Endodermal cell (in vitro differentiated cells): Measurements from ENCODE around the gene PRSS33. TPM values are rescaled to one million over a fixed set of nuclear protein-coding genes. Genes with fewer than 3 reads are reported as not detected.
A peak's percentile ranks its signal among the peaks of the same experiment; 100 is the strongest.

Experiments used
- DNase-seq: peaks from one replicate; pipeline ENCODE4 v3.0.0-alpha.2; 2017
- H3K27ac ChIP-seq: 2 replicates; pipeline ENCODE4 v1.5.1; 2013; ENCODE audit warnings: mild to moderate bottlenecking, low read depth, low read length, moderate library complexity
- H3K27me3 ChIP-seq: 2 replicates; pipeline ENCODE4 v1.6.1; 2013; ENCODE audit warnings: mild to moderate bottlenecking, low read length, moderate library complexity; ENCODE audit not compliant: insufficient read depth, control insufficient read depth, poor library complexity, severe bottlenecking
- H3K36me3 ChIP-seq: 2 replicates; pipeline ENCODE4 v1.7.0; 2013; ENCODE audit warnings: mild to moderate bottlenecking, low read length, moderate library complexity; ENCODE audit not compliant: control insufficient read depth, insufficient read depth
- H3K4me1 ChIP-seq: one replicate; pipeline ENCODE4 v1.7.0; 2013; ENCODE audit warnings: low read length; ENCODE audit not compliant: control insufficient read depth, insufficient read depth
- H3K4me3 ChIP-seq: 2 replicates; pipeline ENCODE4 v1.5.1; 2013; ENCODE audit warnings: mild to moderate bottlenecking, low read length, moderate library complexity
- H3K9ac ChIP-seq: 2 replicates; pipeline ENCODE4 v1.6.1; 2013; ENCODE audit warnings: mild to moderate bottlenecking, low read length, moderate library complexity; ENCODE audit not compliant: poor library complexity, severe bottlenecking; ENCODE audit errors: extremely low read depth
- H3K9me3 ChIP-seq: 2 replicates; pipeline ENCODE4 v1.6.1; 2013; ENCODE audit warnings: mild to moderate bottlenecking, low read length, moderate library complexity; ENCODE audit not compliant: control insufficient read depth
- H3K27ac Mint-ChIP-seq: 2 replicates; pipeline ENCODE4 v1.8.0; 2020; ENCODE audit warnings: mixed read lengths
- H3K27me3 Mint-ChIP-seq: 2 replicates; pipeline ENCODE4 v1.8.0; 2021; ENCODE audit warnings: mild to moderate bottlenecking, mixed read lengths; ENCODE audit not compliant: insufficient read depth
- H3K36me3 Mint-ChIP-seq: 2 replicates; pipeline ENCODE4 v1.8.0; 2020; ENCODE audit warnings: low read depth, mixed read lengths
- H3K4me1 Mint-ChIP-seq: 2 replicates; pipeline ENCODE4 v1.8.0; 2020; ENCODE audit warnings: mixed read lengths
- H3K4me3 Mint-ChIP-seq: 2 replicates; pipeline ENCODE4 v1.8.0; 2020; ENCODE audit warnings: mild to moderate bottlenecking, moderate library complexity, mixed read lengths
- H3K9me3 Mint-ChIP-seq: 2 replicates; pipeline ENCODE4 v1.8.0; 2020; ENCODE audit warnings: mild to moderate bottlenecking, mixed read lengths
- CTCF ChIP-seq: fragments of 200-600 bp; sonication (generic); conservative IDR thresholded peaks from 2 replicates; pipeline ENCODE4 v1.5.0; 2021; ENCODE audit warnings: antibody characterized with exemption, mild to moderate bottlenecking
- WGBS, 2 experiments: methylation state at CpG; one replicate each; pipeline versions ENCODE4 v1.1.5 to v1.1.7; 2013; ENCODE audit warnings: missing lambda C conversion rate in 2 of 2, mixed read lengths in 1 of 2; ENCODE audit not compliant: insufficient coverage in 1 of 2, insufficient read length in 1 of 2; 5-methylcytosine and 5-hydroxymethylcytosine counted together
- total RNA-seq, 2 donors: library from RNA; stranded (reverse); fragmentation: NEBNext Ultra II Directional in 1 of 2; extraction: Animal tissue kit (Norgen Biotek cat#: 25700) in 1 of 2; gene quantifications; 2 replicates in 1 of 2; 3 replicates in 1 of 2; pipeline ENCODE4 v1.2.1, GENCODE V29; 2021

The PRSS33 gene
- total RNA-seq, 2 donors from 2014 or later = 0.35 TPM; not detected in 1

- Mint-ChIP-seq H3K27ac (no peak overlapping the region), H3K36me3 (no peaks in the 10 kb centered on the region), H3K27me3 (no peaks in the 10 kb centered on the region), H3K4me1 (no peaks in the 10 kb centered on the region), H3K9me3 (no peaks in the 10 kb centered on the region), H3K4me3 (no peak overlapping the region)
- 88 to 93% methylated on average over 8 to 18 of the region's 18 CpGs for WGBS, 2 experiments
- H3K9me3 ChIP-seq = no peaks in the 10 kb centered on the region
- peak; percentile 29 for DNase-seq
- no peaks in the 10 kb centered on the region for H3K27me3 ChIP-seq
- no peaks in the 10 kb centered on the region for H3K4me1 ChIP-seq
- no peak overlapping the region for H3K27ac ChIP-seq
- H3K36me3 ChIP-seq = no peaks in the 10 kb centered on the region
- H3K4me3 ChIP-seq = no peak overlapping the region
- H3K9ac ChIP-seq = no peak overlapping the region
- TF ChIP-seq CTCF = no peak
Measured at GRCh38 chr16:2819179-2819938, 32.0 kb upstream of the PRSS33 start.

DNA sequence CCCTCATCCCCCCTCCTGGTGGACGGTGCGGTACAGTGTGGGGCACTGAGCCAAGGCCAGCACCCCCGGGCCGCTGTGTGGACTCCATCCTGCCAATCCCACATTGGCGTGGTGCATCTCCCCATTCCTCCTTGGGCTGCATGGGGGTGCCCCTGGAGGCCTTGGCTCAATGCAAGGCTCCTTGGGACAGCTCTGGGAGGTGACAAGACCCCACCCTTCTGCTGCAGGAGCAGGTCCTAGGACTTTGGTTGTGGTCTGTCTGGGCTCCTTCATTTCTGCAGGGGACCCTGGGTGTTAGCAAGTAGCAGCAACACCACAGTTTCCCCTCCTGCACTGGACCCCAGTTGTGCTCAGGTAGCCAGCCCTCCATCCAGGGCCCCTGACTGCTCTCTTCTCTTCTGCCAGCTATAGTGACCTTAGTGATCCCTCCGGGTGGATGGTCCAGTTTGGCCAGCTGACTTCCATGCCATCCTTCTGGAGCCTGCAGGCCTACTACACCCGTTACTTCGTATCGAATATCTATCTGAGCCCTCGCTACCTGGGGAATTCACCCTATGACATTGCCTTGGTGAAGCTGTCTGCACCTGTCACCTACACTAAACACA lies 31.0 kb upstream of the PRSS33 start:
- no peaks in the 10 kb centered on the region for H3K27me3 Mint-ChIP-seq
- H3K27ac Mint-ChIP-seq = no peak overlapping the region
- Histone ChIP-seq H3K4me3 (no peak overlapping the region), H3K4me1 (no peaks in the 10 kb centered on the region), H3K36me3 (no peaks in the 10 kb centered on the region), H3K9me3 (no peaks in the 10 kb centered on the region), H3K27ac (no peak overlapping the region), H3K27me3 (no peaks in the 10 kb centered on the region), H3K9ac (no peak overlapping the region)
- no peaks in the 10 kb centered on the region for H3K36me3 Mint-ChIP-seq
- DNase-seq = peak; percentile 32
- TF ChIP-seq CTCF = no peak
- H3K9me3 Mint-ChIP-seq = no peaks in the 10 kb centered on the region
- H3K4me1 Mint-ChIP-seq = no peaks in the 10 kb centered on the region
- H3K4me3 Mint-ChIP-seq = no peak overlapping the region
- 91 to 97% methylated on average over 10 of the region's 10 CpGs for WGBS, 2 experiments

DNA sequence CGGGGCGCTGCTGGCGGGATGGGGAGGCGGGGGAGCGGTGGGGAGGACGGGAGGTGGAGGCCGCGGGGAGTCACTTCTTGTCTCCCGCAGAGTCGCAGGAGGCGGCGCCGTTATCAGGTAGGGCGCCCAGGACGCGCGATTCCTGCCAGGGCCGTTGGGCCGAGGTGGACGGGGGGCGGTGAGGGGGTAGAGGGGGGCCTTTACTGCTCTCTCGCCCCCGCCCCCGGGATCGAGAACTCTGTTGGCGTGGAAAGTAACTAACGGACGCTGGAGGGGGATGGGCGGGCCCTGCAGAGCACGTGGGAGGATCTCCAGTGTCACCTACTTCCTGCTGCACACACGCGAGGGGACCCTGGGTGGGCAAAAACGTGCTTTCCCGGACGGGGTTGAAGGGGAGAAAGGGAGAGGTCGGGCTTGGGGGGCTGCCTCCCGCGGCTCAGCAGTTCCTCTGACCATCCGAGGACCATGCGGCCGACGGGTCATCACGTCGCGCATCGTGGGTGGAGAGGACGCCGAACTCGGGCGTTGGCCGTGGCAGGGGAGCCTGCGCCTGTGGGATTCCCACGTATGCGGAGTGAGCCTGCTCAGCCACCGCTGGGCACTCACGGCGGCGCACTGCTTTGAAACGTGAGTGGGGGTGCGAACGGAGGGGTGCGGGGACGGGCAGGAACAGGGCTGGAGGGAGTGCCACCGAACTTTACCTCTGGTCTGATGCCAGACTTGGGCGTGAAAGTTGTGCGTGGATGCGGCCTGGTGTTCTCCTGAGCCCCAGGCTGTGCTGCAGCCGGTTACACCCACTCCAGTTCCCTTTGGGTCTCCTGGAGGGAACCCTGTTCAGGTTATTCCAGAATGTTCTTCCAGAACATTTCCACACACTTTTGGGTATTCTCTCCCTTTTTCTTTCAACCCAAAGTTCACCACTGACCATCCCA lies 30.2 kb upstream of the PRSS33 start:
- no peak for TF ChIP-seq CTCF
- Mint-ChIP-seq H3K4me1 (no peaks in the 10 kb centered on the region), H3K4me3 (no peak overlapping the region), H3K27me3 (no peaks in the 10 kb centered on the region), H3K9me3 (no peaks in the 10 kb centered on the region), H3K36me3 (no peaks in the 10 kb centered on the region), H3K27ac (no peak overlapping the region)
- Histone ChIP-seq H3K4me1 (no peaks in the 10 kb centered on the region), H3K4me3 (no peak overlapping the region), H3K36me3 (no peaks in the 10 kb centered on the region), H3K9me3 (no peaks in the 10 kb centered on the region), H3K27me3 (no peaks in the 10 kb centered on the region), H3K9ac (no peak overlapping the region), H3K27ac (no peak overlapping the region)
- WGBS, 2 experiments = 92 to 93% methylated on average over 44 to 58 of the region's 68 CpGs
- DNase-seq = peak; percentile 38
